GM13976 (cell line): Measurements from ENCODE around the gene SH3RF1.
"Not testable (repeated sequence)": the region's sequence is repeated elsewhere in the genome, so short reads cannot be mapped to it uniquely, and the experiment has no call there.

Experiments
- DNase-seq: peaks from one replicate; pipeline ENCODE4 v3.0.0; 2012; ENCODE audit warnings: low spot score
- CTCF ChIP-seq: IDR thresholded peaks from 2 replicates; pipeline ENCODE4 v1.5.1; 2012; ENCODE audit warnings: borderline replicate concordance, mild to moderate bottlenecking; ENCODE audit not compliant: insufficient read depth; ENCODE audit errors: extremely low read depth, missing control alignments, control extremely low read depth
- in situ Hi-C: fragments of 300-500 bp; cut with MboI; formaldehyde crosslinking; loops from one replicate; pipeline ENCODE4 v1.12.0; 2022; ENCODE audit warnings: low sequenced_read_pairs, mixed read lengths, inconsistent platforms; ENCODE audit not compliant: unreplicated experiment

SH3RF1 gene

GRCh38 chr4:169202145-169202699 is 68.5 kb downstream of the SH3RF1 start:
- DNase-seq: no peak
- no peak for TF ChIP-seq CTCF
- in situ Hi-C loops: no loop called here

- in situ Hi-C loops: no loop called here
- DNase-seq: no peak
- TF ChIP-seq CTCF: no peak
Measured at GRCh38 chr4:169201222-169202144, 69.3 kb downstream of the SH3RF1 start.

DNA sequence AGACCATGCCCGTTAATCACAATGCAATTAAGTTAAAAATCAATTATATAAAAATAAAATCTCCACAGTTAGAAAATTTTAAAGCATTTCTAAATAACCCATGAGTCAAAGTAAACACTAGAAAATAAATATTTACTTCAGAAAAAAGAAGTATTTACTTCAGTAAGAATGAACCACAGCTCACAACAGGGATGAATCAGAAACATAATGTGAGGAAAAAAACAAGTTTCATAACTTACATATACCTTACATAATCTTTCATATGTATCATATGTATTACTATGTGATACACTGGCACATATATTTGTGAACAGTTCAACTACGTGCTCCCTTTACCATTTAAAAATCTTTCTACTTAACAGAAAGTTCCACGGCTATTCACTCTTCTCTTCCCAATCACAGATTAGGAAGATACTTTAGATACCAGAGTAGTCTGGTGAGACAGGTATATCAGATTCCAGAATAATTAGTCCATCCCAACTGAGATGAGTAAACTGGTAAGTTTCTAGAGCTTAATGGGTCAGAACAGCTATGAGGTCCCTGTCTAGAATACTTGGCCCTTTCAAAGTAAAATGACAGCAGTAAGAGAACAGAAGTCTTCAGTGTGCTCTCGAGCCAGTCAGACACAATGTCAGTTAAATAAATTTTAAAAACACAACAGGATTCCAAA is 70.3 kb downstream of the SH3RF1 start:
- in situ Hi-C loops: no loop called here

DNA sequence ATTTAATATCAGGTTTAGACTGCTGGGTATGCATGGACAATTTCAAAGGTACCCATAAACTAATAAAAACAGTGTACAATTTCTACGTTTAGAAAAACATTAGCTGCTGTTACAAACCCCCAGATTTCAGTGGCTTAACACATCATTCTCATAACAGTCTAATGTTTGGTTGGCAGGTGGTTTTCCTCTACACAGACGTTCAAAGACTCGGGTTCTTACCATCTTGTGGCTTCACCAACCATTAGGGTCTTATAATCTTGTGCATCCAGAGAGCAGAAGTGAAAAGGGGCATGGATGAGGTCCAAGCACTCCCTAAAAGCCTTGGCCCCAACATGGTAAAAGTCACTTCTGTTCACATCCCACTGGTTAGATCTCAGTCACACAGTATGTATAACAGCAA is 71.6 kb downstream of the SH3RF1 start:
- in situ Hi-C loops: no loop called here
- TF ChIP-seq CTCF: no peak
- DNase-seq: no peak

More for the DNA sequence above, 70.3 kb downstream of the SH3RF1 start:
- DNase-seq: no peak
- no peak for TF ChIP-seq CTCF

- in situ Hi-C loops: no loop called here
- TF ChIP-seq CTCF: no peak
- DNase-seq: no peak
Measured at GRCh38 chr4:169198167-169198566, 72.6 kb downstream of the SH3RF1 start.

DNA sequence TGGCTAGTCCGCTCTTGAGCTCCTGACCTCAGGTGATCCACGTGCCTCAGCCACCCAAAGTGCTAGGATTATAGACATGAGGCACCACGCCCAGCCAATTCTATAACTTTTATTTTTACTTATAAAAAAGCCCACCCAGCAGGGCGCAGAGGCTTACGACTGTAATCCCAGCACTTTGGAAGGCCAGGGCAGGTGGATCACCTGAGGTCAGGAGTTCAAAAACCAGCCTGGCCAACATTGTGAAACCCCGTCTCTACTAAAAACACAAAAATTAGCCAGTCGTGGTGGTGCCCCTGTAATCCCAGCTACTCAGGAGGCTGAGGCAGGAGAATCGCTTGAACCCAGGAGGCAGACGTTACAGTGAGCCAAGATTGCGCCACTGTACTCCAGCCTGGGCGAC is 73.5 kb downstream of the SH3RF1 start:
- DNase-seq, in situ Hi-C loops: not testable (repeated sequence)

GRCh38 chr4:169195032-169195431 is 75.7 kb downstream of the SH3RF1 start:
- no peak for TF ChIP-seq CTCF
- DNase-seq: no peak
- in situ Hi-C loops: no loop called here

DNA sequence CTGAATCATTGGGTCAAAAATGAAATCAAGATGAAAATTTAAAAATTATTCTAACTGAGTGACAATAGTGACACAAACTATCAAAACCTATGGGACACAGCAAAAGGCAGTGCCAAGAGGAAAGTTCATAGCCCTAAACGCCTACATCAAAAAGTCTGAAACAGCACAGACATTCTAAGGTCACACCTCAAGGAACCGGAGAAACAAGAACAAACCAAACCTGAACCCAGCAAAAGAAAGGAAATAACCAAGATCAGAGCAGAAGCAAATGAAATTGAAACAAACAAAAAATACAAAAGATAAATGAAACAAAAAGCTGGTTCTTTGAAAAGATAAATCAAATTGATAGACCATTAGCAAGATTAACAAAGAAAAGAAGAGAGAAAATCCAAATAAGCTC is 80.8 kb downstream of the SH3RF1 start:
- DNase-seq, in situ Hi-C loops: not testable (repeated sequence)
